Lower leg skin (tissue), 3 donors: Measurements from ENCODE around the gene MUC2.

Experiments
- CTCF ChIP-seq, 3 donors: fragments of 450-650 bp; IDR thresholded peaks; one replicate each; pipeline ENCODE4 v1.5.1; 2016; ENCODE audit warnings: antibody characterized with exemption in 3 of 3, mild to moderate bottlenecking in 3 of 3, moderate library complexity in 2 of 3
- POLR2A ChIP-seq, 2 donors: fragments of 450-650 bp; IDR thresholded peaks; one replicate each; pipeline ENCODE4 v1.6.1; 2016 to 2017; ENCODE audit warnings: antibody characterized with exemption in 2 of 2, mild to moderate bottlenecking in 1 of 2, moderate library complexity in 1 of 2

GRCh38 chr11:1055109-1055703, 19.5 kb upstream of the MUC2 start:
- TF ChIP-seq CTCF (IDR thresholded peaks at IDR 0.05) = no peak
- no peak for TF ChIP-seq POLR2A (IDR thresholded peaks at IDR 0.05)
